IPS-18c (cell line): ENCODE results near the gene BCKDK.

ENCODE experiments used
- H3K4me3 ChIP-seq: 2 replicates; pipeline ENCODE4 v1.7.0; 2013; ENCODE audit warnings: low read depth, mild to moderate bottlenecking, low read length, moderate library complexity; ENCODE audit not compliant: insufficient read depth
- H3K9me3 ChIP-seq: one replicate; pipeline ENCODE4 v1.6.1; 2013; ENCODE audit warnings: mild to moderate bottlenecking, low read length, moderate library complexity; ENCODE audit not compliant: control insufficient read depth, insufficient read depth

Gene BCKDK

GRCh38 chr16:31077592-31078396, 30.4 kb upstream of the BCKDK start:
- Histone ChIP-seq H3K9me3 (no peaks in the 10 kb centered on the region), H3K4me3 (no peak overlapping the region)

- no peak overlapping the region for H3K4me3 ChIP-seq
- H3K9me3 ChIP-seq, result no peaks in the 10 kb centered on the region
Measured at GRCh38 chr16:31078597-31079341, 29.4 kb upstream of the BCKDK start.

- no peak overlapping the region for H3K4me3 ChIP-seq
Measured at GRCh38 chr16:31079342-31079944, 28.7 kb upstream of the BCKDK start.

GRCh38 chr16:31080035-31080629, 28.1 kb upstream of the BCKDK start:
- H3K9me3 ChIP-seq, result no peaks in the 10 kb centered on the region

More at GRCh38 chr16:31079342-31079944, 28.7 kb upstream of the BCKDK start:
- no peaks in the 10 kb centered on the region for H3K9me3 ChIP-seq

GRCh38 chr16:31080756-31081419, 27.3 kb upstream of the BCKDK start:
- no peak overlapping the region for H3K4me3 ChIP-seq
- H3K9me3 ChIP-seq, result no peaks in the 10 kb centered on the region

More at GRCh38 chr16:31080035-31080629, 28.1 kb upstream of the BCKDK start:
- H3K4me3 ChIP-seq, result no peak overlapping the region

GRCh38 chr16:31081428-31082351, 26.5 kb upstream of the BCKDK start:
- Histone ChIP-seq H3K9me3 (no peaks in the 10 kb centered on the region), H3K4me3 (no peak overlapping the region)

- no peak overlapping the region for H3K4me3 ChIP-seq
- H3K9me3 ChIP-seq, result no peaks in the 10 kb centered on the region
Measured at GRCh38 chr16:31082368-31083045, 25.7 kb upstream of the BCKDK start.

- no peaks in the 10 kb centered on the region for H3K9me3 ChIP-seq
- H3K4me3 ChIP-seq, result no peak overlapping the region
Measured at GRCh38 chr16:31083081-31083480, 25.1 kb upstream of the BCKDK start.

GRCh38 chr16:31083556-31083955, 24.6 kb upstream of the BCKDK start:
- Histone ChIP-seq H3K4me3 (no peak overlapping the region), H3K9me3 (no peaks in the 10 kb centered on the region)

GRCh38 chr16:31083981-31084380, 24.2 kb upstream of the BCKDK start:
- H3K9me3 ChIP-seq, result no peaks in the 10 kb centered on the region

GRCh38 chr16:31084584-31085302, 23.4 kb upstream of the BCKDK start:
- Histone ChIP-seq H3K4me3 (no peak overlapping the region), H3K9me3 (no peaks in the 10 kb centered on the region)

More at GRCh38 chr16:31083981-31084380, 24.2 kb upstream of the BCKDK start:
- H3K4me3 ChIP-seq, result no peak overlapping the region

- Histone ChIP-seq H3K4me3 (no peak overlapping the region), H3K9me3 (no peaks in the 10 kb centered on the region)
Measured at GRCh38 chr16:31085411-31085810, 22.8 kb upstream of the BCKDK start.

- Histone ChIP-seq H3K4me3 (no peak overlapping the region), H3K9me3 (no peaks in the 10 kb centered on the region)
Measured at GRCh38 chr16:31085873-31086628, 22.1 kb upstream of the BCKDK start.

- Histone ChIP-seq H3K4me3 (no peak overlapping the region), H3K9me3 (no peaks in the 10 kb centered on the region)
Measured at GRCh38 chr16:31086629-31086906, 21.6 kb upstream of the BCKDK start.

GRCh38 chr16:31087481-31087880, 20.7 kb upstream of the BCKDK start:
- H3K4me3 ChIP-seq, result no peak overlapping the region
- no peaks in the 10 kb centered on the region for H3K9me3 ChIP-seq
